GM19043 (cell line): ENCODE data around the gene PLEKHG3.

Source experiments
- ATAC-seq: cut with Tn5 transposase; IDR thresholded peaks from one replicate; pipeline ENCODE4 v1.9.1; 2021; ENCODE audit warnings: low read depth; ENCODE audit not compliant: unreplicated experiment

PLEKHG3 gene

GRCh38 chr14:64777461-64777860, 73.2 kb downstream of the PLEKHG3 start:
- ATAC-seq: no peak

GRCh38 chr14:64778104-64778754, 74.0 kb downstream of the PLEKHG3 start:
- no peak for ATAC-seq

GRCh38 chr14:64779472-64779871, 75.2 kb downstream of the PLEKHG3 start:
- no peak for ATAC-seq

GRCh38 chr14:64782196-64782595, 78.0 kb downstream of the PLEKHG3 start:
- no peak for ATAC-seq

- no peak for ATAC-seq
These were observed 79.8 kb downstream of the PLEKHG3 start for GRCh38 chr14:64784006-64784405.

- no peak for ATAC-seq
These were observed 82.3 kb downstream of the PLEKHG3 start for GRCh38 chr14:64786296-64787149.

GRCh38 chr14:64787619-64788018, 83.4 kb downstream of the PLEKHG3 start:
- no peak for ATAC-seq

GRCh38 chr14:64788706-64789105, 84.5 kb downstream of the PLEKHG3 start:
- ATAC-seq: no peak

- no peak for ATAC-seq
These were observed 85.5 kb downstream of the PLEKHG3 start for GRCh38 chr14:64789696-64790095.

GRCh38 chr14:64790478-64790877, 86.3 kb downstream of the PLEKHG3 start:
- ATAC-seq: no peak

- ATAC-seq: no peak
These were observed 88.0 kb downstream of the PLEKHG3 start for GRCh38 chr14:64792231-64792630.

- ATAC-seq: no peak
These were observed 88.8 kb downstream of the PLEKHG3 start for GRCh38 chr14:64792871-64793560.

- no peak for ATAC-seq
These were observed 91.0 kb downstream of the PLEKHG3 start for GRCh38 chr14:64795211-64795610.

GRCh38 chr14:64795921-64796320, 91.7 kb downstream of the PLEKHG3 start:
- no peak for ATAC-seq

GRCh38 chr14:64796369-64796768, 92.1 kb downstream of the PLEKHG3 start:
- no peak for ATAC-seq

GRCh38 chr14:64799555-64799954, 95.3 kb downstream of the PLEKHG3 start:
- ATAC-seq: no peak
